Adipose tissue (tissue), 3 donors: Measurements from ENCODE around the gene ZNF784. TPM values are rescaled to one million over a fixed set of nuclear protein-coding genes. Genes with fewer than 3 reads are reported as not detected.
"Not testable (repeated sequence)": the region's sequence is repeated elsewhere in the genome, so short reads cannot be mapped to it uniquely, and the experiment has no call there.

Source experiments
- H3K27ac ChIP-seq: one replicate; pipeline ENCODE4 v1.5.1; 2013; ENCODE audit warnings: low read depth, low read length
- WGBS, 3 donors: extraction: QIAGEN DNeasy Blood & Tissue Kit; methylation state at CpG; one replicate each; pipeline ENCODE4 v1.1.7; 2013; 5-methylcytosine and 5-hydroxymethylcytosine counted together
- polyA plus RNA-seq, 3 donors: library from polyadenylated mRNA; stranded (reverse); fragments of 200-250 nt; gene quantifications; one replicate each; pipeline ENCODE4 v1.2.3, GENCODE V29; 2013
- donor health status: healthy with polysubstance abuse.
- donor health status: Bipolar disorder and iron deficiency.
- donor health status: healthy.

The ZNF784 gene
- polyA plus RNA-seq, 3 donors: 2.6 to 7.0 (median 5.2) TPM

DNA sequence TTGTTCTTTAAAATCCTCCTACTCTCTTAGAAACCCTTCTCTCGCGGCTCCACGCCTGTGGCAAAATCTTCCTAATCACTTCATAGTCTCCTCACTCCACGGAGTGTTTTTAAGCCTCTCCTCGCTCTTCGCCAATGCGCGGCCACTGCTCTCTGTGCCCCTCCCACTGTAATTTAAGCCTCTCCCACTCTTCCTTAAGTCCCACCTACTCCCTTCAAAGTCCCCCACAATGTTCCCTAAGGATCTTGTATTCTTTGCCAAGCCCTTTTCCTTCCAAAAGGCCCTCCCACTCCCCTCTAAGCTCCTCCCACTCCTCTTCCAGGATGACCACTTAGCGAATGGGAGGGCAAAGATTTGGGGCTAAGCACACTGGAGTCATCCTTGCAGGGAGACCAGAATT lies 26.3 kb downstream of the ZNF784 start:
- H3K27ac ChIP-seq: no peak overlapping the region

GRCh38 chr19:55597501-55597921 lies 26.9 kb downstream of the ZNF784 start:
- WGBS, 3 donors: 96 to 97% (median 97%) methylated on average over 30 of the region's 30 CpGs
- H3K27ac ChIP-seq: no peak overlapping the region

More for the DNA sequence above, 26.3 kb downstream of the ZNF784 start:
- WGBS, 3 donors: 87 to 90% (median 88%) methylated on average over 9 of the region's 9 CpGs

DNA sequence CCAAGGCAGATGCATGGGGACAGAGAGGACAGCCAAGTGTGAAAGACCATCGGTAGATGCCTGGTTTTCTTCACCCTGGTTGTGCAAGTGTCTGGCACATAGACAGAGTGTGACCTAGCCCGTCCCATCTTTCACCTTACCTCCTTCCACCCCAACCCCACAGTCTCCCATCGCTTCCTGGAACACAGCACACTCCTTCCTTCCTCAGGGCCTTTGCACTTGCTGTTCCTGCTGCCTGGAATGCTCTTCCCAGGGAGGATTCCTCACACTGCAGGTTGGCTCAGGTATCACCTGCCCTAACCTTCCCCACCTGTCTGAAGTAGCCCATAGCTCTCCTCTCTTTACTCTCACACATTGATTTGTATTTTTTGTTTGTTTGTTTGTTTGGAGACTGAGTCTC lies 28.1 kb downstream of the ZNF784 start:
- WGBS, 3 donors: 90 to 97% (median 91%) methylated on average over 3 of the region's 3 CpGs

GRCh38 chr19:55594996-55595545 lies 29.3 kb downstream of the ZNF784 start:
- H3K27ac ChIP-seq: no peak overlapping the region
- WGBS, 3 donors: 91 to 93% (median 93%) methylated on average over 4 of the region's 4 CpGs

More for the DNA sequence above, 28.1 kb downstream of the ZNF784 start:
- no peak overlapping the region for H3K27ac ChIP-seq

DNA sequence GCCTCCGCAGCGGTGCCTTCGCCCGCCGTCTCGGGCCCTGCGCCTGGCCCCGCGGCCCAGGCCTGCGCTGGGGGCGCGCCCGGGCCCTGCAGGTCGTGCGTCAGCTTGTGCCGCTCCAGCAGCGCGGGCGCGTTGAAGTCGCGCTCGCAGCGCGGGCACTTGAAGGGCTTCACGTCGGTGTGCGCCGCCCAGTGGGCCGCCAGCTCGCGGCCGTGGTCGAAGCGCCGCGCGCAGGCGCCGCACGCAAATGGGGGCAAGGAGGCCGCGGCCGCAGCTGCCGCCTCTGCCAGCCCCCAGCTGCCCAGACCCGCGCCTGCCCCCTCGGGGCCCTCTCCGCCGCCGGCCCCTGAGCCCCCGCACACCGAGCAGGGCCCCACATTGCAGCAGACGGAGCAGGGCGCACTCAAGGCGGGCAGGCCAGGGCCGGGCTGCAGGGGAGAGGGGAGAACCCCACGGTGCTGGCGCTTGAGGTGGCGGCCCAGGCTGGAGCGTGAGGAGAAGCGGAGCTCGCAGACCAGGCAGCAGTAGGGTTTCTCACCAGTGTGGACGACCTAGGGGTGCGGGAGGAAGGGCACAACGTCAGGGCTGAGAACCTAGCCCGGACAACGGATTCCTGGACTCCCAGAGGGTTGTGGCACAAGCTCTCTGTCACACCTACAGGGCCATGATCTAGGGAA lies 31.1 kb downstream of the ZNF784 start:
- H3K27ac ChIP-seq: no peak overlapping the region
- WGBS, 3 donors: 89% methylated on average over 39 to 68 of the region's 68 CpGs

- 91 to 93% (median 92%) methylated on average over 41 to 73 of the region's 73 CpGs for WGBS, 3 donors
- H3K27ac ChIP-seq: no peak overlapping the region
Observed at GRCh38 chr19:55592391-55593090, 31.8 kb downstream of the ZNF784 start.

- 79 to 88% (median 83%) methylated on average over 10 of the region's 10 CpGs for WGBS, 3 donors
- no peak overlapping the region for H3K27ac ChIP-seq
Observed at GRCh38 chr19:55591555-55591954, 32.8 kb downstream of the ZNF784 start.

- H3K27ac ChIP-seq: no peak overlapping the region
- 82 to 87% (median 82%) methylated on average over 10 of the region's 10 CpGs for WGBS, 3 donors
Observed at GRCh38 chr19:55590617-55591016, 33.7 kb downstream of the ZNF784 start.

DNA sequence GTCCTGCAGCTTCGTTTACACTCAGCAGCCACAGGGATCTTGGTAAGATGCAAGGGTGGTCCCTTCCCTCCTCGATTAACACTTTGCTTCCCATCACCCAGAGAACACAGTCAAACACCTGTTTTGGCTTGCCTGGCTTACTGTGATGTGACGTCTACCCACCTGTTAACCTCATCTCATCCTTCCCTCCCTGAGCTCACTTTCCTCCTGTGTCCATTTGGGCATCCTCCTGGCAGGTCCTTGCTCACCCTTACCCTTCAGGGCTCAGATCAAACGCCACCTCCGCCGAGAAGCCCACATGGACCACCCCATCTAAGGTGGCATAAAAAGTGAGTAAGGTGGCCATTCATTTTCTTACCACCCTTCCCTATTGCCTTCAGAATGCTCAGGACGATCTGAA lies 34.3 kb downstream of the ZNF784 start:
- no peak overlapping the region for H3K27ac ChIP-seq
- WGBS, 3 donors: 49 to 62% (median 59%) methylated on average over 7 of the region's 7 CpGs

GRCh38 chr19:55588738-55589137 lies 35.6 kb downstream of the ZNF784 start:
- WGBS, 3 donors: 84 to 94% (median 93%) methylated on average over 8 of the region's 8 CpGs
- no peak overlapping the region for H3K27ac ChIP-seq

- 0 to 1% (median 0%) methylated on average over 40 of the region's 40 CpGs for WGBS, 3 donors
- no peak overlapping the region for H3K27ac ChIP-seq
Observed at GRCh38 chr19:55586976-55587668, 37.2 kb downstream of the ZNF784 start.

- no peak overlapping the region for H3K27ac ChIP-seq
- WGBS, 3 donors: 2 to 3% (median 2%) methylated on average over 24 to 36 of the region's 36 CpGs
Observed at GRCh38 chr19:55585658-55586339, 38.6 kb downstream of the ZNF784 start.

GRCh38 chr19:55584871-55585270 lies 39.5 kb downstream of the ZNF784 start:
- 95 to 96% (median 95%) methylated on average over 11 of the region's 11 CpGs for WGBS, 3 donors
- no peak overlapping the region for H3K27ac ChIP-seq

DNA sequence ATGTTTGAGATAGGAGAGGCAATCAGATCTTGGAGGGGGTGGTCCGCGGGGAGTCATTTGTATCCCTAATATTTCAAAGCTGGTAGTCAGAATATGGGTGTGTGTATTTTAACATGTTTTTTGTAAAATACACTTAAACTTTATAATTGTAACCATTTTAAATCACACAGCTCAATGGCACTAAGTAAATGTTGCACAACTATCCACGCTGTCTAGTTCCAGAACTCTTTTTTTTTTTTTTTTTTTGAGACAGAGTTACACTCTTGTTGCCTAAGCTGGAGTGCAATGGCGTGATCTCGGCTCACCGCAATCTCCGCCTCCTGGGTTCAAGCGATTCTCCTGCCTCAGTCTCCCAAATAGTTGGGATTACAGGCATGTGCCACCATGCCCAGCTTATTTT lies 40.5 kb downstream of the ZNF784 start:
- H3K27ac ChIP-seq: not testable (repeated sequence)
- WGBS, 3 donors: 66 to 76% (median 74%) methylated on average over 8 of the region's 8 CpGs

DNA sequence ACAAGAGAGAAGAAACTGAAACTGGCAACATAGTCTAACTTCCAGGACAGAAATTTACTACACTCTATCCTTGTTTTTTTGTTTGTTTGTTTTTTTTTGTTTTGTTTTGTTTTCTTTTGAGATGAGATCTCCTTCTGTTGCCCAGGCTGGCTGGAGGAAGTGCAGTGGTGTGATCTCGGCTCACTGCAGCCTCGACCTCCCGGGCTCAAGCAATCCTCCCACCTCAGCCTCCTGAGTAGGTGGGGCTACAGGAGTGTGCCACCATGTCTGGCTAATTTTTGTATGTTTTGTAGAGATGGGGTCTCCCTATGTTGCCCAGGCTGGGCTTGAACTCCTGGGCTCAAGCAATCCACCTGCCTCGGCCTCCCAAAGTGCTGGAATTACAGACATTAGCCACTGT lies 42.1 kb downstream of the ZNF784 start:
- WGBS, 3 donors: 55 to 67% (median 64%) methylated on average over 4 of the region's 4 CpGs
- not testable (repeated sequence) for H3K27ac ChIP-seq

DNA sequence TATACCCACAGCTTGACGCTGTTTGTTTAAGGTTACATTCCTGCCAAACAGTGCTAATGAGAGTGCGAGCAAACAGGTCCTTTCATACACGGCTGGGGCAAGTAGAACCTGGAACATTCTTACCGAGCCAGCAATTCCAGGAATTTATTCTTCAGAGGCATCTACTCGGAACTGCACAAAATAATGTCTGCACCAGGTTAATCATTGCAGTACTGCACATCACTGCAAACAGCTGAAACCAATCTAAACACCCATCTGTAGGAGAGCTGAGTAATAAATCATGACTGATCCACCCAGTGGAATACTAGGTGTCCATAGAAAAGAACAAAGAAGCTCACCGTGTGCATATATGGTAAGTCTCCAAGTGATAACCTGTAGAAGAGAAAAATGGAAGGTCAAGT lies 42.5 kb downstream of the ZNF784 start:
- WGBS, 3 donors: 11 to 33% (median 33%) methylated on average over 6 of the region's 6 CpGs
- H3K27ac ChIP-seq: no peak overlapping the region

GRCh38 chr19:55581145-55581822 lies 43.1 kb downstream of the ZNF784 start:
- WGBS, 3 donors: 23 to 31% (median 31%) methylated on average over 12 of the region's 12 CpGs

GRCh38 chr19:55580628-55581144 lies 43.7 kb downstream of the ZNF784 start, which contains the start of gene ZNF579:
ZNF579 (minus strand) TSS chr19:55580848; CDS start chr19:55579639, 1,209 bp downstream.
- no peak within 1 kb of the TSS for H3K27ac ChIP-seq
- 0 to 2% (median 0%) methylated on average over 12 to 24 of the region's 24 CpGs for WGBS, 3 donors

More at GRCh38 chr19:55581145-55581822, 43.1 kb downstream of the ZNF784 start:
- no peak overlapping the region for H3K27ac ChIP-seq
